Activated T-cell treated with anti-CD3 and anti-CD28 coated beads for 24 hours (primary cell): ENCODE measurements around the gene ITGB7.

Experiments used
- DNase-seq: peaks from one replicate; pipeline ENCODE4 v3.0.0-alpha.2; 2020; ENCODE audit warnings: low read depth

ITGB7 gene

GRCh38 chr12:53207042-53207441 lies at the start of gene ITGB7:
Gene ITGB7, minus strand, starts transcription at chr12:53207251. Its CDS starts 6,808 bp downstream, at chr12:53200443.
- DNase-seq: peak; percentile 53

- no peak for DNase-seq
These were observed 48.9 kb upstream of the ITGB7 start for GRCh38 chr12:53255996-53256395.

GRCh38 chr12:53254816-53255545 lies 47.9 kb upstream of the ITGB7 start:
- no peak for DNase-seq

GRCh38 chr12:53253298-53253697 lies 46.2 kb upstream of the ITGB7 start:
- DNase-seq: no peak

GRCh38 chr12:53252349-53252916 lies 45.4 kb upstream of the ITGB7 start:
- no peak for DNase-seq

GRCh38 chr12:53251477-53252348 lies 44.7 kb upstream of the ITGB7 start:
- peak; percentile 55 for DNase-seq

GRCh38 chr12:53245286-53245685 lies 38.2 kb upstream of the ITGB7 start:
- DNase-seq: no peak

GRCh38 chr12:53244337-53244736 lies 37.3 kb upstream of the ITGB7 start:
- no peak for DNase-seq

GRCh38 chr12:53241623-53242412 lies 34.8 kb upstream of the ITGB7 start:
- no peak for DNase-seq

- DNase-seq: no peak
These were observed 32.7 kb upstream of the ITGB7 start for GRCh38 chr12:53239643-53240258.

GRCh38 chr12:53236443-53237111 lies 29.5 kb upstream of the ITGB7 start:
- no peak for DNase-seq

GRCh38 chr12:53235742-53236442 lies 28.8 kb upstream of the ITGB7 start:
- DNase-seq: no peak

GRCh38 chr12:53235164-53235563 lies 28.1 kb upstream of the ITGB7 start:
- no peak for DNase-seq

- no peak for DNase-seq
These were observed 27.3 kb upstream of the ITGB7 start for GRCh38 chr12:53234271-53234914.

GRCh38 chr12:53233671-53234121 lies 26.6 kb upstream of the ITGB7 start:
- DNase-seq: no peak

GRCh38 chr12:53232646-53233461 lies 25.8 kb upstream of the ITGB7 start:
- DNase-seq: no peak

- DNase-seq: peak; percentile 63
These were observed 25.0 kb upstream of the ITGB7 start, which contains the start of gene RARG for GRCh38 chr12:53231921-53232645. Gene RARG, minus strand, starts transcription at chr12:53232209. Its CDS starts 4,664 bp downstream, at chr12:53227545.

- DNase-seq: no peak
These were observed 24.5 kb upstream of the ITGB7 start for GRCh38 chr12:53231671-53231920.
